Amniotic epithelial cell (primary cell): ENCODE measurements around the gene ZDHHC7.
"Not testable (repeated sequence)": the region's sequence is repeated elsewhere in the genome, so short reads cannot be mapped to it uniquely, and the experiment has no call there.

ENCODE experiments used
- DNase-seq: peaks from one replicate; pipeline ENCODE4 v3.0.0-alpha.2; 2010; ENCODE audit warnings: low read depth

The ZDHHC7 gene

GRCh38 chr16:85010931-85011845 is at the start of gene ZDHHC7:
Gene ZDHHC7 (minus strand): TSS chr16:85011535. CDS start chr16:84990618, 20,917 bp downstream.
- peak; percentile 75 for DNase-seq

GRCh38 chr16:85058909-85059308 is 47.6 kb upstream of the ZDHHC7 start:
- no peak for DNase-seq

GRCh38 chr16:85057948-85058347 is 46.6 kb upstream of the ZDHHC7 start:
- DNase-seq, result no peak

GRCh38 chr16:85057212-85057889 is 46.0 kb upstream of the ZDHHC7 start:
- DNase-seq, result no peak

- peak; percentile 56 for DNase-seq
Observed at GRCh38 chr16:85056211-85056748, 44.9 kb upstream of the ZDHHC7 start.

GRCh38 chr16:85055493-85056210 is 44.3 kb upstream of the ZDHHC7 start:
- DNase-seq, result peak; percentile 93

- no peak for DNase-seq
Observed at GRCh38 chr16:85054948-85055492, 43.7 kb upstream of the ZDHHC7 start.

GRCh38 chr16:85054321-85054720 is 43.0 kb upstream of the ZDHHC7 start:
- DNase-seq, result not testable (repeated sequence)

GRCh38 chr16:85052536-85052935 is 41.2 kb upstream of the ZDHHC7 start:
- peak; percentile 94 for DNase-seq

GRCh38 chr16:85051683-85052082 is 40.3 kb upstream of the ZDHHC7 start:
- DNase-seq, result no peak

GRCh38 chr16:85051067-85051581 is 39.8 kb upstream of the ZDHHC7 start:
- DNase-seq, result peak; percentile 42

- no peak for DNase-seq
Observed at GRCh38 chr16:85049706-85050305, 38.5 kb upstream of the ZDHHC7 start.

- no peak for DNase-seq
Observed at GRCh38 chr16:85048921-85049562, 37.7 kb upstream of the ZDHHC7 start.

- no peak for DNase-seq
Observed at GRCh38 chr16:85047867-85048455, 36.6 kb upstream of the ZDHHC7 start.

GRCh38 chr16:85046931-85047866 is 35.9 kb upstream of the ZDHHC7 start:
- peak; percentile 82 for DNase-seq

- DNase-seq, result no peak
Observed at GRCh38 chr16:85046472-85046916, 35.2 kb upstream of the ZDHHC7 start.

GRCh38 chr16:85045641-85046471 is 34.5 kb upstream of the ZDHHC7 start:
- no peak for DNase-seq

GRCh38 chr16:85045077-85045476 is 33.7 kb upstream of the ZDHHC7 start:
- DNase-seq, result no peak
